K562 (cell line): ENCODE data around the gene CMBL. TPM values are rescaled to one million over a fixed set of nuclear protein-coding genes. Genes with fewer than 3 reads are reported as not detected.

ENCODE experiments used
- BMI1 ChIP-seq: fragments of 150-350 bp; IDR thresholded peaks from 2 replicates; pipeline ENCODE4 v1.6.1; 2014; ENCODE audit warnings: low read length
- CBFA2T2 ChIP-seq: fragments of 450-650 bp; conservative IDR thresholded peaks from 2 replicates; pipeline ENCODE4 v1.6.1; 2017; ENCODE audit warnings: mild to moderate bottlenecking
- CBX5 ChIP-seq: IDR thresholded peaks from 2 replicates; pipeline ENCODE4 v1.6.1; 2014; ENCODE audit warnings: low read depth, borderline replicate concordance
- FOXK1 ChIP-seq: sonication (generic); formaldehyde crosslinking; IDR thresholded peaks from 2 replicates; pipeline ENCODE4 v1.8.0; 2022; ENCODE audit warnings: missing genetic modification reagents, mild to moderate bottlenecking, borderline replicate concordance
- GTF2E2 ChIP-seq: fragments of 200-800 bp; sonication (Bioruptor generic); IDR thresholded peaks from 2 replicates; pipeline ENCODE4 v1.6.1; 2016; ENCODE audit warnings: missing genetic modification characterization, missing compliant biosample characterization
- HOXB6 ChIP-seq: fragments of 250-450 bp; sonication (Bioruptor Pico); IDR thresholded peaks from 2 replicates; pipeline ENCODE4 v1.5.1; 2022; ENCODE audit warnings: mild to moderate bottlenecking, borderline replicate concordance
- MIER1 ChIP-seq: fragments of 450-650 bp; IDR thresholded peaks from 2 replicates; pipeline ENCODE4 v1.6.1; 2016; ENCODE audit warnings: antibody characterized with exemption, mild to moderate bottlenecking, low read depth
- NCOA2 ChIP-seq, 2 experiments: fragments of 450-650 bp; IDR thresholded peaks; 2 replicates each; pipeline ENCODE4 v1.6.1; 2018; ENCODE audit warnings: mild to moderate bottlenecking in 2 of 2, moderate library complexity in 1 of 2; ENCODE audit not compliant: partially characterized antibody in 2 of 2
- RBM25 ChIP-seq: fragments of 200-400 bp; formaldehyde crosslinking; IDR thresholded peaks from 2 replicates; pipeline ENCODE4 v1.6.1; 2018; ENCODE audit warnings: low read length, low read depth, moderate library complexity; ENCODE audit not compliant: severe bottlenecking
- SP1 ChIP-seq: sonication (generic); formaldehyde crosslinking; IDR thresholded peaks from 2 replicates; pipeline ENCODE4 v1.8.1; 2022; ENCODE audit warnings: mild to moderate bottlenecking, missing genetic modification reagents
- TGIF2 ChIP-seq: sonication (generic); formaldehyde crosslinking; IDR thresholded peaks from 2 replicates; pipeline ENCODE4 v1.8.1; 2022; ENCODE audit warnings: mild to moderate bottlenecking, missing genetic modification reagents, moderate library complexity
- THAP7 ChIP-seq: fragments of 250-450 bp; sonication (Bioruptor Pico); IDR thresholded peaks from 2 replicates; pipeline ENCODE4 v1.5.0; 2021
- U2AF1 ChIP-seq: fragments of 200-400 bp; formaldehyde crosslinking; optimal IDR thresholded peaks from 2 replicates; pipeline ENCODE3; 2017; ENCODE audit warnings: mild to moderate bottlenecking, low read depth, low read length, moderate library complexity
- ZBTB17 ChIP-seq: fragments of 450-650 bp; formaldehyde crosslinking; IDR thresholded peaks from 2 replicates; pipeline ENCODE4 v1.4.0; 2020; ENCODE audit warnings: mild to moderate bottlenecking
- ZBTB26 ChIP-seq: fragments of 450-650 bp; formaldehyde crosslinking; IDR thresholded peaks from 2 replicates; pipeline ENCODE4 v1.4.0; 2022; ENCODE audit warnings: missing genetic modification characterization
- ZBTB33 ChIP-seq: sonication (generic); formaldehyde crosslinking; IDR thresholded peaks from 2 replicates; pipeline ENCODE4 v1.8.1; 2023; ENCODE audit warnings: mild to moderate bottlenecking, missing genetic modification reagents
- ZNF174 ChIP-seq: fragments of 250-450 bp; sonication (Bioruptor Pico); IDR thresholded peaks from 2 replicates; pipeline ENCODE4 v1.4.0; 2020; ENCODE audit warnings: mild to moderate bottlenecking
- ZNF395 ChIP-seq: fragments of 200-800 bp; sonication (Bioruptor generic); IDR thresholded peaks from 2 replicates; pipeline ENCODE4 v1.6.1; 2017; ENCODE audit warnings: missing genetic modification characterization, missing compliant biosample characterization
- ZNF398 ChIP-seq: fragments of 250-450 bp; sonication (Bioruptor Pico); IDR thresholded peaks from 2 replicates; pipeline ENCODE4 v1.8.0; 2021; ENCODE audit warnings: moderate library complexity, mild to moderate bottlenecking, inconsistent platforms
- ZNF644 ChIP-seq: fragments of 200-800 bp; sonication (Bioruptor generic); IDR thresholded peaks from 2 replicates; pipeline ENCODE4 v1.6.1; 2016; ENCODE audit warnings: low read depth, missing genetic modification characterization, missing compliant biosample characterization
- ZNF77 ChIP-seq: fragments of 250-450 bp; sonication (Bioruptor Pico); IDR thresholded peaks from 2 replicates; pipeline ENCODE4 v1.5.0; 2020
- ZSCAN29 ChIP-seq: fragments of 450-650 bp; IDR thresholded peaks from 2 replicates; pipeline ENCODE4 v1.6.1; 2017
- polyA plus RNA-seq, 8 experiments: library from polyadenylated mRNA; depleted of rRNA in 4 of 8; stranded (reverse) in 5 of 8; unstranded in 3 of 8; fragments of >200 nt; fragmentation: Nextera tagmentation in 2 of 8; fragmentation: Illumina TruSeq in 1 of 8; extraction: Ambion mirVana in 2 of 8; extraction: Trizol in 1 of 8; gene quantifications; 2 replicates each; pipeline versions ENCODE4 v1.2.1 to v1.2.3, GENCODE V29; 2011 to 2014; ENCODE audit warnings: inconsistent platforms in 1 of 8, missing spikeins in 1 of 8
- total RNA-seq, 7 experiments: library from RNA; depleted of rRNA in 6 of 7; stranded (reverse); fragments of >200 nt in 6 of 7; fragmentation: Illumina TruSeq in 2 of 7; extraction: Trizol in 2 of 7; gene quantifications; 2 replicates each; pipeline versions ENCODE4 v1.2.1 to v1.2.3, GENCODE V29; 2011 to 2021; ENCODE audit warnings: low replicate concordance in 1 of 7

The CMBL gene
- total and polyA plus RNA-seq, 9 of the 15 experiments (the other 6 are each of a cell fraction or from before 2014, with no cell fraction given) = 22.6 to 192 (median 71.1) TPM

- no peak for TF ChIP-seq THAP7 (CRISPR knock-in tag)
- TF ChIP-seq HOXB6 = no peak
- TF ChIP-seq FOXK1 (CRISPR knock-in tag) = no peak
- TF ChIP-seq ZSCAN29 = no peak
- no peak for TF ChIP-seq CBX5
- no peak for TF ChIP-seq GTF2E2 (tag)
- no peak for TF ChIP-seq TGIF2 (CRISPR knock-in tag)
- TF ChIP-seq ZBTB26 (CRISPR knock-in tag) = no peak
- no peak for TF ChIP-seq ZNF77
- no peak for TF ChIP-seq ZNF174
- TF ChIP-seq BMI1 = no peak
- no peak for TF ChIP-seq ZBTB17 (CRISPR knock-in tag)
- no peak for TF ChIP-seq CBFA2T2
- TF ChIP-seq ZNF644 (tag) = no peak
- TF ChIP-seq SP1 = no peak
- TF ChIP-seq ZNF398 (CRISPR knock-in tag) = no peak
- TF ChIP-seq MIER1 = no peak
- no peak for TF ChIP-seq U2AF1
- no peak for TF ChIP-seq RBM25
- TF ChIP-seq ZNF395 (CRISPR knock-in tag) = no peak
- TF ChIP-seq ZBTB33 (CRISPR knock-in tag) = 0 out of 2 replicates have a peak, but pooled peaks have one; percentile 2
- TF ChIP-seq NCOA2 (IDR thresholded peaks at IDR 0.05; ENCODE audit: partially characterized antibody in 2 of 2) = no peak
Observed at GRCh38 chr5:10308844-10309243, 1.1 kb upstream of the CMBL start (continued).
